SK-N-SH treated with all-trans-retinoic acid at 6 μM for 48 hours (cell line): ENCODE data around the gene MAGOHB.

Experiments
- PPARA ChIP-seq: fragments of 250-450 bp; sonication (Bioruptor Pico); IDR thresholded peaks from 2 replicates; pipeline ENCODE4 v1.5.0; 2020; ENCODE audit warnings: mild to moderate bottlenecking, borderline replicate concordance
- RARB ChIP-seq: fragments of 250-450 bp; sonication (Bioruptor Pico); IDR thresholded peaks from 2 replicates; pipeline ENCODE4 v1.8.0; 2021; ENCODE audit warnings: mild to moderate bottlenecking, moderate library complexity
- TCF4 ChIP-seq: fragments of 250-450 bp; sonication (Bioruptor Pico); IDR thresholded peaks from 2 replicates; pipeline ENCODE4 v1.8.0; 2021; ENCODE audit warnings: mild to moderate bottlenecking, moderate library complexity, borderline replicate concordance
- ZNF565 ChIP-seq: fragments of 450-650 bp; formaldehyde crosslinking; conservative IDR thresholded peaks from 2 replicates; pipeline ENCODE4 v1.5.0; 2020; ENCODE audit warnings: low read depth, mild to moderate bottlenecking, moderate library complexity
- TF ChIP-seq, protein P1 (sequence below): fragments of 250-450 bp; sonication (Bioruptor Pico); IDR thresholded peaks from 2 replicates; pipeline ENCODE4 v1.5.1; 2020; ENCODE audit warnings: low read depth, mild to moderate bottlenecking, moderate library complexity

DNA sequence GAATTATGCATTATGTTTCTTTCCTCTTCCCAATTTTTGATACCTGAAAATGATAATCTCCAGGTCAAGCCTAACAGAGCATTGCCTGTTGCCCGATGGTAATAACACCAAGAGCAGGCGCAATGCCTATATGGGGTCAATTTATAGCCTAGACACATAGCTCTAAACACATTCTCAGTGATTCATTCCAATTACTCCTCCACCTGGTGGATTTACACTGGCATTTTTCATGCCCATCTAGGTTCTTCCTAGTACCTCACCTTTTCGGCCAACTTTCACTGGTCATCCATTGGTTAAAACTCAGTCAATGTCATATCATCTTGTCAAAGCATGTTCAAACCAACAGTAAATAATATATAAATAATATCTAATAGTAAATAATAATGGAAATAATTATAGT lies 54.6 kb downstream of the MAGOHB start:
- TF ChIP-seq, protein P1, sequence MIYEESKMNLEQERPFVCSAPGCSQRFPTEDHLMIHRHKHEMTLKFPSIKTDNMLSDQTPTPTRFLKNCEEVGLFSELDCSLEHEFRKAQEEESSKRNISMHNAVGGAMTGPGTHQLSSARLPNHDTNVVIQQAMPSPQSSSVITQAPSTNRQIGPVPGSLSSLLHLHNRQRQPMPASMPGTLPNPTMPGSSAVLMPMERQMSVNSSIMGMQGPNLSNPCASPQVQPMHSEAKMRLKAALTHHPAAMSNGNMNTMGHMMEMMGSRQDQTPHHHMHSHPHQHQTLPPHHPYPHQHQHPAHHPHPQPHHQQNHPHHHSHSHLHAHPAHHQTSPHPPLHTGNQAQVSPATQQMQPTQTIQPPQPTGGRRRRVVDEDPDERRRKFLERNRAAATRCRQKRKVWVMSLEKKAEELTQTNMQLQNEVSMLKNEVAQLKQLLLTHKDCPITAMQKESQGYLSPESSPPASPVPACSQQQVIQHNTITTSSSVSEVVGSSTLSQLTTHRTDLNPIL (CRISPR knock-in tag), result no peak
- TF ChIP-seq PPARA (CRISPR knock-in tag) (no peak), ZNF565 (no peak), RARB (CRISPR knock-in tag) (no peak), TCF4 (no peak)
